ENCODE measurements around the gene PPARD.

Gene PPARD

GRCh38 chr6:35470663-35471120, 128.3 kb downstream of the PPARD start:
- Histone ChIP-seq H3K4me3 (ENCODE audit: low read depth in 1 of 2, low read length in 1 of 2) (no peak overlapping the region), H3K36me3 (no peaks in the 10 kb centered on the region), H3K4me1 (ENCODE audit: control insufficient read depth in 1 of 2, insufficient read depth in 1 of 2, low read depth in 1 of 2, low read length in 1 of 2) (peaks cover 19 to 22% of the 10 kb centered on the region in 2 experiments), H3K9me3 (no peaks in the 10 kb centered on the region), H3K27me3 (no peaks in the 10 kb centered on the region), H3K27ac (no peak overlapping the region)
- no peak for TF ChIP-seq CTCF (IDR thresholded peaks at IDR 0.05)

- Histone ChIP-seq H3K36me3 (no peaks in the 10 kb centered on the region), H3K27ac (no peak overlapping the region), H3K4me3 (ENCODE audit: low read depth in 1 of 2, low read length in 1 of 2) (no peak overlapping the region), H3K9me3 (no peaks in the 10 kb centered on the region), H3K4me1 (ENCODE audit: control insufficient read depth in 1 of 2, insufficient read depth in 1 of 2, low read depth in 1 of 2, low read length in 1 of 2) (peaks cover 19 to 22% of the 10 kb centered on the region in 2 experiments), H3K27me3 (no peaks in the 10 kb centered on the region)
- TF ChIP-seq CTCF (IDR thresholded peaks at IDR 0.05): no peak
Observed at GRCh38 chr6:35471836-35472345, 129.5 kb downstream of the PPARD start.

- TF ChIP-seq CTCF (IDR thresholded peaks at IDR 0.05): no peak
- Histone ChIP-seq H3K27ac (no peak overlapping the region), H3K36me3 (no peaks in the 10 kb centered on the region)
Observed at GRCh38 chr6:35473075-35473849, 130.9 kb downstream of the PPARD start.

GRCh38 chr6:35473850-35474130, 131.4 kb downstream of the PPARD start:
- Histone ChIP-seq H3K9me3 (no peaks in the 10 kb centered on the region), H3K36me3 (no peaks in the 10 kb centered on the region), H3K4me1 (ENCODE audit: control insufficient read depth in 1 of 2, insufficient read depth in 1 of 2, low read depth in 1 of 2, low read length in 1 of 2) (peaks cover 10 to 11% of the 10 kb centered on the region in 2 experiments), H3K27ac (no peak overlapping the region), H3K4me3 (ENCODE audit: low read depth in 1 of 2, low read length in 1 of 2) (no peak overlapping the region), H3K27me3 (no peaks in the 10 kb centered on the region)
- TF ChIP-seq CTCF (IDR thresholded peaks at IDR 0.05): no peak

More at GRCh38 chr6:35473075-35473849, 130.9 kb downstream of the PPARD start:
- H3K4me3 ChIP-seq (ENCODE audit: low read depth in 1 of 2, low read length in 1 of 2): no peak overlapping the region
- H3K9me3 ChIP-seq: no peaks in the 10 kb centered on the region
- no peaks in the 10 kb centered on the region for H3K27me3 ChIP-seq
- peaks cover 13 to 14% of the 10 kb centered on the region in 2 experiments for H3K4me1 ChIP-seq (ENCODE audit: control insufficient read depth in 1 of 2, insufficient read depth in 1 of 2, low read depth in 1 of 2, low read length in 1 of 2)

- Histone ChIP-seq H3K36me3 (no peaks in the 10 kb centered on the region), H3K4me3 (ENCODE audit: low read depth in 1 of 2, low read length in 1 of 2) (no peak overlapping the region), H3K27ac (no peak overlapping the region), H3K27me3 (no peaks in the 10 kb centered on the region), H3K4me1 (ENCODE audit: control insufficient read depth in 1 of 2, insufficient read depth in 1 of 2, low read depth in 1 of 2, low read length in 1 of 2) (peaks cover 5 to 6% of the 10 kb centered on the region in 2 experiments), H3K9me3 (no peaks in the 10 kb centered on the region)
- TF ChIP-seq CTCF (IDR thresholded peaks at IDR 0.05): no peak
Observed at GRCh38 chr6:35474131-35474941, 132.0 kb downstream of the PPARD start.

All from neutrophil (primary cell).